ENCODE data around the gene OR10A6. TPM values are rescaled to one million over a fixed set of nuclear protein-coding genes. Genes with fewer than 3 reads are reported as not detected.

The OR10A6 gene
- total and polyA plus RNA-seq, 9 of the 15 experiments (the other 6 are each of a cell fraction or from before 2014, with no cell fraction given): not detected

DNA sequence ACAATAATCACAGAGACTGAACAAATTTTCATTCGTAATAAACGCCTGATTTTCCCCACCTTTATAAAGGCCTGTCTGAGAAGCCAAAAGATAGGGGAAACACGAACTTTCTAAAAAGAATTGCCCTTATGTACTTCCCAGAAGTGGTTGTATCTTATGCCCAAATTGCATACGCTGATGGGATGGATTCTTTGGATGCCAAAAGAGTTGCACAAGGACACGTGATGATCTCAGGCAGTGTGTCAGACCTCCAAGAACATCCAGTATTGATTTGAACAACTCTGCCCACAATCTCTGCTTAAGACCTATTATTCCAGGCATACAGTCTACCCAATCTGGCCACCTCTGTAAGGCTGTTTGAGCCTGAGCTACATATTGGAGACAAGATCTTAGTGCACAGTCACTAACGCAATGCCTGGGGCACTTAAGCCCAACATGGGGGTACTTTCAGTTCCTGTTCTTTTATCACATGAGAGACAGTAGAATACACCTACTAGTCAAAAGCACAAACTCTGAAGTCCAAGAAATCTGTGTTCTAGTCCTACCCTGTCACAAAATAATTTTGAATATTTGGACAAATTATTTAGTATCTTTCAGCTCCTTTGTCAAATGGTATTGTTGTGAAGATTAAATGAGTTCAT, 38.9 kb downstream of the OR10A6 start:
- Histone ChIP-seq H3K4me3 (no peak overlapping the region), H3K27ac (ENCODE audit: extremely low read depth, low read depth, low read length) (no peak overlapping the region), H3K27me3 (ENCODE audit: control insufficient read depth in 2 of 2, insufficient read depth in 2 of 2, low read length in 2 of 2) (no peaks in the 10 kb centered on the region), H3K9me3 (replicated peaks; ENCODE audit: control insufficient read depth, insufficient read depth, low read depth, low read length) (no peaks in the 10 kb centered on the region), H3K9ac (ENCODE audit: insufficient read depth in 1 of 2, low read depth in 2 of 2, low read length in 2 of 2) (no peak overlapping the region), H3K79me2 (ENCODE audit: control insufficient read depth, insufficient read depth, low read length) (no peaks in the 10 kb centered on the region), H3K4me1 (replicated peaks in 1 of 2; ENCODE audit: control insufficient read depth in 2 of 2, insufficient read depth in 2 of 2, low read length in 2 of 2) (no peaks in the 10 kb centered on the region), H3K4me2 (ENCODE audit: insufficient read depth, low read length) (no peak overlapping the region), H3K9me1 (ENCODE audit: control insufficient read depth, insufficient read depth, low read length) (no peaks in the 10 kb centered on the region), H3K36me3 (ENCODE audit: control insufficient read depth, insufficient read depth, low read length) (no peaks in the 10 kb centered on the region), H2AFZ (ENCODE audit: low read depth, low read length) (no peak overlapping the region), H4K20me1 (replicated peaks; ENCODE audit: control insufficient read depth, insufficient read depth, low read length) (no peaks in the 10 kb centered on the region)
- POLR2A ChIA-PET: interaction anchor here (0.6 kb wide), 1 partner anchor 951 kb away, joined by 3 read pairs; no protein-coding TSS in a partner anchor
- intact Hi-C loops (cut with micrococcal nuclease) (loop anchor here (1.0 to 2.0 kb wide), 3 partner anchors 95 to 207 kb away; partner anchors contain the start of gene EIF3F), in situ Hi-C loops (cut with MboI) (loop anchor here (10.0 kb wide), 1 partner anchor 203 kb away; no protein-coding TSS in a partner anchor)
- CTCF ChIA-PET (ENCODE audit: low intra/inter-chr PET ratio): interaction anchor here (0.8 to 1.5 kb wide), 4 partner anchors 13 to 199 kb away, joined by 3 to 8 read pairs (median 4); partner anchors contain the start of gene EIF3F
- FAIRE-seq: no peak
- no peak for DNase-seq (ENCODE audit: extremely low read depth in 1 of 4, low spot score in 3 of 4)
- no peak for TF ChIP-seq TRIM24 (IDR thresholded peaks at IDR 0.05)
- no peak for TF ChIP-seq BCL6 (CRISPR knock-in tag; IDR thresholded peaks at IDR 0.05)
- no peak for TF ChIP-seq RNF2 (IDR thresholded peaks at IDR 0.05)
- no peak for TF ChIP-seq FOXP1 (CRISPR knock-in tag; IDR thresholded peaks at IDR 0.05)
- TF ChIP-seq ZNF639 (CRISPR knock-in tag; conservative IDR thresholded peaks at IDR 0.05 in 1 of 2, IDR thresholded peaks at IDR 0.05 in 1 of 2): no peak
- no peak for TF ChIP-seq NFXL1 (CRISPR knock-in tag; IDR thresholded peaks at IDR 0.05)
- TF ChIP-seq ZKSCAN8 (CRISPR knock-in tag; IDR thresholded peaks at IDR 0.05): no peak
- no peak for TF ChIP-seq RBFOX2 (IDR thresholded peaks at IDR 0.05; ENCODE audit: low read depth, low read length)
- no peak for TF ChIP-seq ZFP36 (IDR thresholded peaks at IDR 0.05; ENCODE audit: low read depth, low read length, partially characterized antibody)
- no peak for TF ChIP-seq PML (IDR thresholded peaks at IDR 0.05; ENCODE audit: low read length)
- TF ChIP-seq ZNF316 (IDR thresholded peaks at IDR 0.05): no peak
- TF ChIP-seq DIDO1 (tag; IDR thresholded peaks at IDR 0.05; ENCODE audit: low read depth): no peak
- no peak for ATAC-seq
- BruUV-seq (replicated peaks): no TSS peak
- WGBS (ENCODE audit: insufficient coverage, low coverage, missing lambda C conversion rate): 0% methylated on average over 6 of the region's 6 CpGs

Data from K562 (cell line).